Amniotic epithelial cell (primary cell): Measurements from ENCODE around the gene MOB1B.

Experiments used
- DNase-seq: peaks from one replicate; pipeline ENCODE4 v3.0.0-alpha.2; 2010; ENCODE audit warnings: low read depth

The MOB1B gene

GRCh38 chr4:70914631-70915030 is 12.5 kb downstream of the MOB1B start:
- DNase-seq: no peak

DNA sequence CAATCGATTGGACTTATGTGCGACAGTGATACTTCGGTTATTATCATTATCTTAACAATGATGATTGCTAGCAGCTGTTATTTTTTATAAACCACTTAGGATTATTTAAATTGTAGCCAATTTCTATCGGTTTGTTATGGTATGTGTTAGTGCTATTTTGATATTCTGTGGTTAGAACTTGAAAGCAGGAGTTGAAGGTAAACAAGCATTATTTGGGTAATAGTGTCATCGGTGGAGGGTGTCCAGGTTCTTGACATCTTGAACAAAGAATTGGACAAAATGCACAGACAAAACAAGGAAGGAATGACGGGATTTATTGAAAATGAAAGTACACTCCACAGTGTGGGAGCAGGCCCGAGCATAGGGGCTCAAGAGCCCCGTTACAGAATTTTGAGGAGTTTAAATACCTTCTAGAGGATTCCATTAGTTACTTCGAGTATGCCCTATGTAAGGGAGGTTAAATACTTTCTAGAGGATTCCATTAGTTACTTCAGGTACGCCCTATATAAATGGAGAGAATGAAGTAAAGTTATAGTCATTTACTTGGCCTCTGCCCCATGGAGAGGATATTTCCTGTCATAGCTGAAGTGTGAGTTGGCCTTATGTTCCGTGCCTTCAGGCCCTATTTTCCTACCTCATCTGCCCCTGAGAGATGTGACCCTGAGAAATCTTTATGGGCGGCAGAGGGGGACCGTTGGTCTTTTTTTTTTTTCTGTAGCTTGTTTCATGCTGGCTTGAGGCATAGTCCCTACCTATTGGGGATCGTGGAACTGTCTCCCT is 13.1 kb downstream of the MOB1B start:
- no peak for DNase-seq

- DNase-seq: no peak
These were observed 13.8 kb downstream of the MOB1B start for GRCh38 chr4:70915874-70916559.

- DNase-seq: no peak
These were observed 18.4 kb downstream of the MOB1B start for GRCh38 chr4:70920592-70920991.

DNA sequence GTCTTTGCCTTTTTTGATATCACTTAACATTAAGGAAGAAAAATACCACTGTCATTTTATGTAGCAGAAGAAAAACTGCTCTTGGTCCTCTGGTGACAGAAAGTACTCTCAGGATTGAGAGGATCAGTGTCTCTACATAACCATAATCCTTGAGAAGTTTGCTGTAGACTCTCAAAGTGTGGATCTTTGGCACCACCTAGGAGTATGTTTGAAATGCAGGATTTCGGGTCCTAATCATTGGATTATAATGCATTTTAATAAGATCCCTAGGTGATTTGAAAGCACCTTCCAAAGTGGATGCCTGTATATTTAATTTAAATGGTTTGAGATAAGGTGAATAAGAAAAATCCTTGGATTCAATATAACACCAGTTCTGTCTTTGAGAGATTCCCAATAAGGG is 23.2 kb downstream of the MOB1B start:
- no peak for DNase-seq

GRCh38 chr4:70925899-70926635 is 23.9 kb downstream of the MOB1B start:
- DNase-seq: no peak

DNA sequence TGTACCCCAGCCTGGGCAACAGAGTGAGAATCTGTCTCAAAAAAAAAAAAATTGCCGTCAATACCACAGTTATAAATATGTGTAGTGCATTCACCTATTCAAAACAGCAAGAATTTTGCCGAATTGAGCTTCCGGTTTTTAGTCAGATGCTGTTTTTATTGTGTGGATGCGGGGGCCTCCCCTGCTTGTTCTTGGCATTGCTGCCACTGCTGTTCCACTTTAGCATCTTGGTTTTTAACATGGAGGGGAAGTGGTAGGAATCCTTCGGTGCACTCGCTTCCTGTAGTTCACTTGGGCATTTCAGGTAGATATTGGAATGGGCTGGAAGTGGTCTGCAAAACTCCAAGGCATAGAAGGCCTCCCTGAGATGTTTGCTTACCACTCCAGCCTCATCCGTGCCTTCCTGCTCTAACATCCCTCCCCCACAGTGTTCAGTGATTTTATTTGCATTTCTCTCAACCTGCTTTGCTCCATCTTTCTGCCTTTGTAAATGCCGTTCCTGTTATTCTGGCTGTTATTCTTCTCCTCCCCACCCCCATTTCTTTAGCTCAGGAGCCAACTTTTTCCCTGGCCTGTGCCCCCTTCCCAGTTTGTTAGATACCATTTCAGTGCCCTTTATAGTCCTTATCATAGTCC is 25.5 kb downstream of the MOB1B start:
- no peak for DNase-seq

DNA sequence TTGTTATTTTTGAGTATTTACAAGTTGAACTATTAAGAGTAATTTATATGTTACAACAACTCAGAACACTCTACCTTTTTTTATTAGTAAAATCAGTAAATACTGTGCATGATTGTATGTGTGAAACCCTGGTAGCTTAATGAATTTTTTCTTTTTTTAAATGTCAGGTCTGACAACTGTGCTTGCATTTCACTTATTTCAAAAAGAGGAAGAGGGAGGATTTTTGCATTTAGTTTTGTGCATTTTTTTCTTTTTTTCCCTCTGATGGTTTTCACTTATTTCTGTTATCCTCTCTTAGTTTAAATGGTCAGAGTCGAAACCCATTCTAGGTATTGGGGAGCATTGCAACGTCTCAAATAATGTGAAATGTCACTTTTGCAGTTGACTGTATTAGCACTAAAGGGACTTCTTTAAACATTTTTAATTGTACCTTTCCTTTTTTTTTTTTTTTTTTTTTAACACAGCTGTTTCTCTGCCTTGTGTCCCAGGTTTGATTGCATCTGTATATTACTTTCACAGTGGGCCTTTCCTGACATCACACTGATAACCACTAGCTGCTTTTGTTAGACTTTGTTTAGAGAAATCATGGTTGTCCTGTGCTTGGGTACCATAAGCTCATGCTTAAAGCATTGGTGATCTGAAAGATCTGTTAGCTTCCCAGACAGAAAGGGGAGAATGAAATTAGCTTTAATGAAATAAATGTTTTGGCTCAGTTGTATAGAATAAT is 28.5 kb downstream of the MOB1B start:
- DNase-seq: no peak

GRCh38 chr4:70931347-70931746 is 29.2 kb downstream of the MOB1B start:
- no peak for DNase-seq

- DNase-seq: no peak
These were observed 30.8 kb downstream of the MOB1B start for GRCh38 chr4:70932984-70933383.

DNA sequence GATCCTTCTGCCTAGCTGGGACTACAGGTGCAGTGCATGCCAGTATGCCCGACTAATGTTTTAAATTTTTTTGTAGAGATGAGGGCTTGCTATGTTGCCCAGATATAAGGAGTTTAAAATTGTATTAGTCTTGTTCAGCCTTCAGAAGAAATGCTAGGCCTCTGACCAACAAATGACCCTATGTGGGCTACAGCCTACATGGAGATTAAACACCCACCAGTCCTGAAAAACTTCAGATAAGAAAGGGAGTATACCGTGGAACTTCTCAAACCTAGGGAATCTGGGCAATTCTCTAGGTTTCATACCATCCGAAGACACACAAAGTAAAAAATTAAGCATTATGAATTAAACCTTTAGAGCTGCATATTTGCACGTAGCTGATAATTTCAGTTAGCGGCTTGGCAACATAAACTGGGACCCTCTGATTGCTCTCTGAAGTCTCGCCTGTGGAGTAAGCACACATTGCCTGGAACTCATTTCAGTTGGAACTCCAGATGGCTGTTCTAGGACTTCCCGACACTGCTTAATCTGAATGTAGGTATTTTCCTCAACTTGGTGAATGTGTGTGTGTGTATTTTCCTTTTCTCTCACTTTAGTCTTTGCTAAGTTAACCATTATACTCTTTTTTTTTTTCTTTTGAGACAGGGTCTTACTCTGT is 33.0 kb downstream of the MOB1B start:
- peak; percentile 72 for DNase-seq

- no peak for DNase-seq
These were observed 34.1 kb downstream of the MOB1B start for GRCh38 chr4:70936200-70936787.

GRCh38 chr4:70938086-70938485 is 35.9 kb downstream of the MOB1B start:
- DNase-seq: no peak

DNA sequence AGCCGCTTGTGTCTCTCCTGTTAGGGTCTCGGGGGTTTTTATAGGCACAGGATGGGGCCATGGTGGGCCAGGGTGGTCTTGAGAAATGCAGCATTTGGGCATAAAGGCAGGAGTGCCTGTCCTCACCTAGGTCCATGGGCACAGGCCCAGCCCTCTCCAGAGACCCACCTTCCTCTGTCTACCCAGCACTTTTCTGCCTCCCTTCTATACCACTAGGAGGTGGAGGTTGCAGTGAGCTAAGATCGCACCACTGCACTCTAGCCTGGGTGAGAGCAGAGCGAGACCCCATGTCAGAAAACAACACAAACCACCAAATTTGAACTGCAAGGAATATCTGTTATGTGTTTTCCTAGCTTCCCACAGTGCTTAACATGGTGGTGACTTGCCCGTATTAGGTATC is 38.0 kb downstream of the MOB1B start:
- no peak for DNase-seq

DNA sequence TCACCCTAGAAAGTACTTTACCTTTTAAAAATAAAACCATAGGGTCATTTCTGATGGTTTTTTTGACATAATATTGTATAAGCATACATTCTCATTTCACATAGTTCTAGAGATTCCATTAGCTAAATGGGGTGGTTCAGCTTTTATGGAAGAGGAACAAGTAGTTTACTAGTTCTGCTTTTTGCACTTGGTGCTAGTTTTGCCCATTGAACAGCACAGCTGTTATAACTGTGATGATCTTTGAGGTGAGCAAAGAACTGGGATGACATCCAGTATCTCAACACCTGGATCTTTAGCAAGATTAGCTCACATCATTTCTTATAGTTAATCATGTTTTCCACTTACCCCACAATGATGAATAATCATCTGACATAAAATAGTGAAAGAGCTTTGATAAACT is 40.9 kb downstream of the MOB1B start:
- no peak for DNase-seq

- DNase-seq: no peak
These were observed 42.9 kb downstream of the MOB1B start for GRCh38 chr4:70945046-70945445.

DNA sequence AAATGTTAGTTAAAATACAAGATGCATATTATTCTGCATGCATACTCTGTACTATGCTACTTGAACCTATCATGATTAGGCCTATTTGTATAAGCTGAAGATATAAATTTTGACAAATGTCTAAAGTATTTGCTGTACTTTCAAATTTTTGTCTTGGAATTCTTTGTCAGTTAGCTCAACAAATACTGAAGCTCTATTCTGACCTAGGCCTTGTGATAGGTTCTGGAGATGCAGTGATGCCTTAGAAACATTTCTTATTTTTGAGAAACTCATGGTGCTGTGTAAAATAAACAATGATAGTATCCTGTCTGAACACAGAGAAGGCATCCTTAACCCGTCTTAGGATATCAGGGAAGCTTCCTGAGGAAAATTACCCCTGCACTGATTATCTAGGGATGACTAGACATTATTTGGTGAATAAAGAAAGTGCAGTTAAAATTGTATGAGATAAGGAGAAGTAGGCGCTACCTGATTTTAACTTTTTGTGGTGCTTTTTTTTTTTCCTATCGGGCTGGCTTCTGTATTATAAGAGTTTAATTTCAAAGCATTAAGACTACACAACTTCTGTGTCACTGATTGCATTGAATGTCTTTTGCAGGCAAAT is 43.4 kb downstream of the MOB1B start:
- DNase-seq: no peak

DNA sequence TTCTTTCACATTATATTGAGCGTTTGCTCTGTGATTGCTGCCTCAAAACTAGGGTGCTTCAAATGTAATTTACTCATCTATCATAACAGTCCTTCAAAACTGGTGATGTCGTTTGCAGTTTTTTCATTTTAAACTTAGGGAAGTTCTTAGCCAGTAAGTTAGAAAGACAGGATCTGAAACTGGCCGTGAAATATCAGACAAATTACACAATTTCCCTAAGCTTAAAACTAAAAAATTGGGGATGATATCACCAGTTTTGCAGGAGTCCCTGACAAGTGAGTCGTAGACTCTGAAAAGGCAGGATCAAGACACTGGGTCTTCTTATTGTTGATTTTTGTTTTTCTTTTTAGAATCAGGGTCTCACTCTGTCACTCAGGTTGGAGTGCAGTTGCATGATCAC is 44.8 kb downstream of the MOB1B start:
- no peak for DNase-seq

GRCh38 chr4:70948665-70949260 is 46.6 kb downstream of the MOB1B start:
- DNase-seq: no peak

GRCh38 chr4:70954032-70954431 is 51.9 kb downstream of the MOB1B start:
- peak; percentile 37 for DNase-seq
